Islet precursor cell (in vitro differentiated cells): ENCODE measurements around the gene ERGIC3.

Experiments
- DNase-seq: peaks from one replicate; pipeline ENCODE4 v3.0.0-alpha.2; 2018

Gene ERGIC3

GRCh38 chr20:35562541-35563110 lies 20.7 kb downstream of the ERGIC3 start:
- no peak for DNase-seq

DNA sequence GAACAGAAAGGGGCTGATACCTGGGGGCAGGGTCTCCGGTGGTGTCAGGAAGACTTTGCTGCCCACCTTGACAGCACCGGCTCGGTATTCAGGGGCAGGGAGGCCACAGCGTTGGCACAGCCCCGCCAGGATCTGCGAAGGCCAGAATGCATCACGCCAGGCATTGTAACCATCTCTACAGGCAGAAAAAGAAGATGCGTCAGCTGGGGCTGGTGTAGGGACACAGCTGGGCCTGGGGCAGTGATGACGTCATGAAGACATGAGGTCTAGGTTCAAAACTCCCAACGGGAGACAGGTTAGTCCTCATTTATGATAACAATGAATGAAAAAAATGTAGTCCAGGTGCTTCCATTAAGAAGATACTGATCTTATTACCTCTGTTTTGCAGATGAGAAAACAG lies 22.0 kb downstream of the ERGIC3 start:
- no peak for DNase-seq

- DNase-seq: no peak
Observed at GRCh38 chr20:35564905-35565304, 23.0 kb downstream of the ERGIC3 start.

DNA sequence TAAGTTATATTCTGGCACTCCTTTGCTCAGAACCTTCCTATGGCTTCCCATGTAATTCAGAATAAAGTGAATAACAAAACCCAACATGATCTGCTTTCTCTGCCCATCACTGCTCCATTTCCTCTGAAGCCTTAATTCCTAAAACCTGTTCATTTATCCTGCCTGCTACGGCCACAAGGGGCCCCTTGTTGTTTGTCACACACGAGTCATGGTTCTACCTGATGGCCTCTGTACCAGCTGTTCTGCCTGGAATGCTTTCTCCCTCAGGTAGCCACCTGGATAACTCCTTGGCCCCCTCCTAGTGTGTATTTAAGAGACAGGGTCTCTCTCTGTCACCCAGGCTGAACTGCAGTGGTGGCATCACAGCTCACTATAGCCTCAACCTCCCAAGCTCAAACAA lies 26.8 kb downstream of the ERGIC3 start:
- no peak for DNase-seq

GRCh38 chr20:35571555-35571954 lies 29.7 kb downstream of the ERGIC3 start:
- DNase-seq: no peak

DNA sequence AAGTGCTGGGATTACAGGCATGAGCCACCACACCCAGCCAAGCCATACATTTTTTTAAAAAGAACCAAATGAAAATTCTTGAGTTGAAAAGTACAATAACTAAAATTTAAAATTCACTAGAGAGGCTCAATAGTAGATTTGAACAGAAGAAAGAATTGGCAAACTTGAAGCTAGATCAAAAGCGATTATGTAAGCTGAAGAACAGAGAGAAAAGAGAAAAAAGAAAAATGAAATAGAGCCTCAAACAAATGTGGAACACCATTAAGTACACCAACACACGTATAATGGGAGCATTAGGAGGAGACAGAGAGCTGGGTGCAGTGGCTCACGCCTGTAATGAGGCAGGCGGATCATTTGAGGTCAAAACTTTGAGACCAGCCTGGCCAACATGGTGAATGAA lies 31.0 kb downstream of the ERGIC3 start:
- DNase-seq: no peak

DNA sequence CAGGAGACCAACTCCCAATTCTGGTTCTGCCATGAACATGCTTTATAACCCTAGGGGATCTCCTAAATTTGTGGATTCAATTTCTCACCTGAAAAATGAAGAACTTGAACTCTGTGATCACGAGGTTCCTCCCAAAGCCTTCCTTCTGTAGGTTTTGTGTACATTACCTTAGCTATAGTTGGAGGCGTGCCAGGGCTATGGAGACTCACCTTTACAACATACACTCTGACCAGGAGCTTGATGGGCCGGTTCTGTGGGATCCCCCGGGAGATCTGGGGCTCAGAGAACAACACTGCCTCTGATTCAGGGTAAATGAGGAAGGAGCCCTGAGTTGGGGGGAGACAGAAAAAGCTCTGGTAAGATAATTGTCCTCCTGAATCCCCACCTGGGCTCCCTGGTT lies 34.1 kb downstream of the ERGIC3 start:
- DNase-seq: no peak

- no peak for DNase-seq
Observed at GRCh38 chr20:35576816-35577215, 34.9 kb downstream of the ERGIC3 start.

DNA sequence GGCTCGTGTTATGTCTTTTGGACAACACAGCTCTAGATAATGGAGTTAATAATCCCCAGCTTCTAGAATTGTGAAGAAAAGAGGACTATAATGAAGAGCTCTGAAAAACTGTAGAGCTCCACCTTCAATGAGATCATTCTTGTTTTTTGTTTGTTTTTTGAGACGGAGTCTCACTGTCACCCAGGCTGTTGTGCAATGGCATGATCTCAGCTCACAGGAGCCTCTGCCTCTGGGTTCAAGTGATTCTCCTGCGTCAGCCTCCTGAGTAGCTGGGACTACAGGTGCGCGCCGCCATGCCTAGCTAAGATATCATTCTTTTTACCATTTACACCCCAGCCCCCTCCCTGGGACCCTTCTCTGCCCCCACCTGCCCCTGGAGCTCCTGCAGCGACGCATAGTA lies 36.6 kb downstream of the ERGIC3 start:
- no peak for DNase-seq

- DNase-seq: no peak
Observed at GRCh38 chr20:35579196-35579595, 37.3 kb downstream of the ERGIC3 start.

GRCh38 chr20:35582131-35582530 lies 40.3 kb downstream of the ERGIC3 start:
- DNase-seq: no peak

- no peak for DNase-seq
Observed at GRCh38 chr20:35582741-35583404, 41.0 kb downstream of the ERGIC3 start.

GRCh38 chr20:35583636-35584560 lies 42.0 kb downstream of the ERGIC3 start:
- DNase-seq: no peak

DNA sequence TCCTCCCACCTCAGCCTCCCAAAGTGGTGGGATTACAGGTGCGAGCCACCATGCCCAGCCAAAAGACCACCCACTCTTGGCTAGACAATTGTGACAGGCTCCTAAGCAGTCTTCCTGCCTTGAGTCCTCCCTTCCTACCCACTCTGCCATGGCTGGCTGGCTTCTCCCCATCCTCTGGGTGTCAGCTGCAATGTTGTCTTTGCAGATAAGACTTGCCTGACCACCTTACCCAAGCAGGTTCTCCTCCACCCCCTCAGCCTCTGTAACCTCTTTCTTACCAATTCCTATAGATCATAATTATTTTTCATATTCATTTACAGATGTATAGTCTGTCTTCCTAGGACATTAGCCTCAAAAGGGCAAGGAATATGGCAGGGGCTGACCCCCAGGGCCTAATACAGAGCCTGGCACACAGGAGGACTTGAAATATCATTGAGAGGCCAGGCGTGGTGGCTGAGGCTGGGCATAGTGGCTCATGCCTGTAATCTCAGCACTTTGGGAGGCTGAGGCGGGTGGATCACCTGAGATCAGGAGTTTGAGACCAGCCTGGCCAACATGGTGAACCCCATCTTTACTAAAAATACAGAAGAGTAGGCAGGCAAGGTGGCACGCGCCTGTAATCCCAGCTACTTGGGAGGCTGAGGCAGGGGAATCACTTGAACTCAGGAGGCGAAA lies 45.0 kb downstream of the ERGIC3 start:
- DNase-seq: no peak

- no peak for DNase-seq
Observed at GRCh38 chr20:35587436-35587835, 45.6 kb downstream of the ERGIC3 start.

DNA sequence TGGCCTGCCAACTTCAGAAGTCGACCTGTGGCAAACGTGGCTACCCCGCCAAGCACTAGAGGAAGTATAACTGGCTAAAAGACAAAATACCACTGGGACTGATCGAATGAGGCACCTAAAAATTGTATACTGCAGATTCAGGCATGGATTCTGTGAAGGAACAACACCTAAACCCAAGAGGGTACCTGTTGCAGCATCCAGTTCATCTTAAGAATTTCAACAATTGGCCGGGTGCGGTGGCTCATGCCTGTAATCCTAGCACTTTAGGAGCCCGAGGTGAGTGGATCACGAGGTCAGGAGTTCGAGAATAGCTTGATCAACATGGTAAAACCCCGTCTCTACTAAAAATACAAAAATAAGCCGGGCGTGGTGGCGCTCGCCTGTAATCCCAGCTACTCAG lies 46.5 kb downstream of the ERGIC3 start:
- no peak for DNase-seq

DNA sequence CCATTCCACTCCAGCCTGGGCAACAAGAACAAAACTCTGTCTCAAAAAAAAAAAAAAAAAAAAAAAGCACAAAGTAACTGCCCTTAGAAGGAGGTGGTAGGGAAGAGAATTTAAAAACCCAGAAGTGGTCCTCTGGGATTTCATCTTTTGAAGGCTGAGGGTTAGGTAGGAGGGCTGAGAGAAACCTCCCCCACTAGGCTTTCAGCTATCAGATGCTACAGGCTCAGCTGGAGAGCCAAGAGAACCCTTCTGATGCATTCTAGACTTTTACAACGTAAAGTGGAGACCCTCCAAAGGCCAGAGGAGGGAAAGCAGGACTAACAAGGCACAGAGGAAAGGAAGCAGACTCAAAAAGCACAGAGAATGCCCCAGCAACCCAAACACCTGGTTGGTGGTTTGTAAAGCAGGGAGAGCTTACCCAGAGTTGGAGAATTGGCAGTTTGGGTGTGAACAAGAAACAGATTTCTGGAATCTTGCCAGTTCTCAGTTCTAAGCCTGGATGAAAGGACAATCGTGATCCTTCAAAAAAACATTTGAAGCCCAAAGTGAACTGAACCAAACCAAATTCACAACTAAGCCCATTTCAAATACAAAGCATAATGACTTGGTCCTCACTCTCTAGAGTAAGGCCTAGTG lies 50.6 kb downstream of the ERGIC3 start:
- no peak for DNase-seq

- no peak for DNase-seq
Observed at GRCh38 chr20:35595456-35595855, 53.6 kb downstream of the ERGIC3 start.

GRCh38 chr20:35595901-35596300 lies 54.0 kb downstream of the ERGIC3 start:
- DNase-seq: no peak

DNA sequence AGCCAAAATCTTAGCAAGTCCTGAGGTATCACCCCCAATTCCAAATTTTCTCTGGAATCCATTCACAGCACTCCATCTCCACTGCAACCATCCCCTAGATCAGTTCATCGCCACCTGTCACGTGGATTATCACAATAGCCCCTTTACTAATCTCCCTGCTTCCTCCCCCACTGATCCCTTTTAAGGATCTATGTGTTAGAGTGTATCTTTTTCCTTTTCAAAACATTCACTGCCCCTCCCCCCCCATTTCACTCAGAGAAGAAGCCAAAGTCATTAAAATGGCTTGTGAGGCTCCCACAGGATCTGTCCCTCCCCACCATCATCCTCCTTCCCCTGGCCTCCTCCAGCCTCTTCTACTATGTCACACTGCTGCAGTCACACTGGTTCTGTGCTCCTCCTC lies 55.3 kb downstream of the ERGIC3 start:
- no peak for DNase-seq

DNA sequence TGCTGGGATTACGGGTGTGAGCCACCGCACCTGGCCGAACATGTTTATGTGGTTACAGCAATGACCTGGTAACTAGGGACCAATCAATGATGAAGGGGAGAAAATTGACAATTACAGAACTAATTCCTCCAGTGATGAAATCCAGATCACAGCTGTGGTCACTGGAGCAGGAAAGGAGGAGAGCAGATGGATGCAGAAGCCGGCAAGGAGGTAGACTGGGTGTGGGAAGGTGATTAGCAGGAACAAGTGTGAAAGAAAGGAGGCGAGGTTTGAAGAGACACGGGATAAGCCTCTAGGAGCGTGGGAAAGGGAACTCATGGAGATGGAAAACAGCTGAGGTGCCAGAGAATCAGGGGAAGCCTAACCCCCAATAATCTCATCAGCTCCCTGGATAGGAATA lies 56.6 kb downstream of the ERGIC3 start:
- no peak for DNase-seq

DNA sequence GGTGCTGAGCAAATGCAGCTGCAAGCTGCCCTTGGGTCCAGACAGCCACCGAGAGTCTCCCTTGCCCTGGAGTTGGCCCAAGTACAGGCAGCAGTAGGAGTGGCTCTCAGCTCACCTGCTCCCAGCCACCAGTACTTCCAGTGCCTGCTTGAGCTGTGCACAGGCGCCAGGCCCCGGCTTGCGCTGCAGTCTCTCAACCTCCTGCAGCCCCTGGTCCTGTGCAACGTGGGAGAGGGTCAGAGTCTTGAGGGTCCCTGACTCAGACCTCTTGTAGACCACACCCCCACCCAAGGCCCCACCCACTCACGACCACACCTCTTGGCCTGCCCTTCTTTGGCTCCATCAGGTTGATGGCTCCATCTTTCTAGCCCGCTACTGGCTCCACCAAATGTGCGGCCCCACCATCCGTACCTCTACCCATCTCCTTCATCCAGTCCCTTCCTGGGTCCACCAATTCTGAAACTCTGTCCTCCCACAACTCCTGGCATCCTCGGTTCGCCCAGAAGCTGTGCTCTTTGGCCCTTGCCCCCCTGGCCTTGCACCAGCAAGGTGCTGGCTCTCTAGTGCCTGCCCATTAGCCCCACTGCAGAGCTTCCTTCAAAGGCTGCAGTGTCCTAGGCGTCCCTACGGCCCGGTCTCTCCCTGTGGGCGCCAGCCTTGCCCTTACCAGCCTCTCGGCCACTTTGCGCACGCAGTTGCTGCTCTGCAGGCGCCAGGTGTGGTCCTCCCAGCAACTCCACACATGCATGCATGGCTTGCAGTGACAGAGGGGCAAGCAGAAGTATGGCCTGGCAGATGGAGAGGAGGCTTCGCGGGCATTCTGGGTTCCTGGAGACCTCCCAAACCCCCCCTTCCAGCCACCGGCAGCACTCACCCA lies 57.3 kb downstream of the ERGIC3 start:
- DNase-seq: no peak
